Cerebellar nuclear complex (tissue), 1 donor: ENCODE results near the gene ACSBG1.
A peak's percentile ranks its signal among the peaks of the same experiment; 100 is the strongest.
"Not testable (repeated sequence)": the region's sequence is repeated elsewhere in the genome, so short reads cannot be mapped to it uniquely, and the experiment has no call there.

Experiments
- DNase-seq, 2 experiments: peaks; one replicate each; lab custom pipeline; 2025; lab: John Stamatoyannopoulos, UW

Gene ACSBG1

GRCh38 chr15:78164010-78164409 is 70.4 kb downstream of the ACSBG1 start:
- DNase-seq, result no peak

DNA sequence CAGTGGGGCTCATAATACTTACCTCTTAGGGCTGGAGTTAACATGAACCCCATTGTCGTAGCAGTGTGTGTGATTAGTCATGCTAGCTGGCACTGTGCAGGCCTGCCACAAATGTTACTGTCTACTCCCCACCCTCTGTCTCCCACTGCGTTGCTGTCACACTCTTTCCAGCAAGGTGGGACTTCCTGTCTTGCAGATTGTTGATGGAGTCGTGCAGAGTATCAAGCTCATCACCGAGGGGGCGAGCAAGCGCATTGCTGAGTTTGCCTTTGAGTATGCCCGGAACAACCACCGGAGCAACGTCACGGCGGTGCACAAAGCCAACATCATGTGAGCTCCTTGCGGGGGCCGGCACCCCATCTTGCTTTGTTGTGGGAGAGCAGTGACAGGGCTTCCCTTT is 72.3 kb downstream of the ACSBG1 start:
- DNase-seq, result no peak

GRCh38 chr15:78159395-78159794 is 75.0 kb downstream of the ACSBG1 start:
- DNase-seq, result no peak

DNA sequence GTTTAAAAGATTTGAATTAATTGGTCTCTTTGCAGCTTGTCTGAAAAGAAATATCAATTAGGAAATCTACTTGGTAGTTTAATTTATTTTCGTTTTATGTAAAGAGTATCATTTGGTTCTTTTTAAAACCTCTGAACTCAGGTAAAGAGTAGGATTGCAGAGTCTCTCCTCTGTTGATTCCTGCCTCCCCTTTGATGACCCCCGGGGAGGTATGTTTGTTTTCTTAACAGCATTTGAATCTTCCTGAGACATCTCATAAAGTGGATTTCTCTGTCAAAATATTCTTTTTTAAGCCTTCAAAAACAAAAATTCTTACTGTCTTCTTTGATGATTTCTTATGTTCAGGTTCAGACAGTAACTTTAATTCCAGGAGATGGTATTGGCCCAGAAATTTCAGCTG is 77.2 kb downstream of the ACSBG1 start:
- DNase-seq, result no peak

GRCh38 chr15:78156653-78157052 is 77.7 kb downstream of the ACSBG1 start:
- DNase-seq, result no peak

DNA sequence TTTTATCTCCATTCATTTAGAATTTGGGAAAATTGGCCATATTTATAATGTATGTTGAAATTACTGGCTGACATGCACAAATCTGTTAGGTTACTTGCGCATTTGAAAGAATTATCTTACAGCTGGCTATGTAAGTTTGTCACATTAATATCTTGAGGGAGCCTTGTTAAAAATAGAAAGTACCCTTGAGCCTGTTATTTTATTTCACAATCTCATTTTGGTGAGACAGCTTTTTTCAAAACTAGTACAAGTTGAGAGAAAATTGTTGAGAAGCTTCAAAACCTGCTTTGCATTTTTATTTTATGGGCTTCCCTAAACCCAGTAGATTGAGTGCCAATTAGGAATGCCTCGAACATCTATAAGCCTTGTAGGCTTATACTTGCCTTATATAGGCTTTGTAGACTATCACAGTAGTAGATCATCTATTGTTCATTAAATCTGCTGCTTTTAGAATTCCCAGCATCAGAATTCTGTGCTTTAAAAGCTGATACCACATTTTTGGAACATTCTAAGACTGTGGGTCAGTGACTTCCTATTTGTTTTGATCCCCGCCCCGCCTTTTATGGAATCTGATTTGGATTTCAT is 78.9 kb downstream of the ACSBG1 start:
- DNase-seq, result no peak

- DNase-seq, result no peak
Measured at GRCh38 chr15:78154955-78155354, 79.4 kb downstream of the ACSBG1 start.

DNA sequence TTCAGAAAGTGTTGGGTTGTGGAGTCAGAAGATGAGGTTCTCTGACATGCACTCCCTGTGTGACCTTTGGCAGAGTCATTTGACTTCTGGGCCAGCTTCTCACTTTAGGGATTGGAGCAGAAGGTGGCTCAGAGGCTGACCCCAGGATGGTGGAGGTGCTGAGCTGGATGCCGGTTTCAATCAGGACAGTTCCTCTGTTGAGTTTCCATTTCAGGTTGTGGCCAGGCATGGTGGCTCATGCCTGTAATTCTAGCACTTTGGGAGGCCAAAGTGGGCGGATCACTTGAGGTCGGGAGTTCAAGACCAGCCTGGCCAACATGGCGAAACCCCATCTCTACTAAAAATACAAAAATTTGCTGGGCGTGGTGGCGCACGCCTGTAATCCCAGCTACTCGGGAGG is 83.3 kb downstream of the ACSBG1 start:
- not testable (repeated sequence) for DNase-seq

GRCh38 chr15:78149805-78150751 is 84.3 kb downstream of the ACSBG1 start:
- DNase-seq, result no peak

GRCh38 chr15:78149068-78149804 is 85.1 kb downstream of the ACSBG1 start, which contains the start of gene IDH3A:
Gene IDH3A (plus strand): TSS chr15:78149362. CDS start chr15:78149404, 42 bp downstream.
- peak; percentile 88 to 93 for DNase-seq

DNA sequence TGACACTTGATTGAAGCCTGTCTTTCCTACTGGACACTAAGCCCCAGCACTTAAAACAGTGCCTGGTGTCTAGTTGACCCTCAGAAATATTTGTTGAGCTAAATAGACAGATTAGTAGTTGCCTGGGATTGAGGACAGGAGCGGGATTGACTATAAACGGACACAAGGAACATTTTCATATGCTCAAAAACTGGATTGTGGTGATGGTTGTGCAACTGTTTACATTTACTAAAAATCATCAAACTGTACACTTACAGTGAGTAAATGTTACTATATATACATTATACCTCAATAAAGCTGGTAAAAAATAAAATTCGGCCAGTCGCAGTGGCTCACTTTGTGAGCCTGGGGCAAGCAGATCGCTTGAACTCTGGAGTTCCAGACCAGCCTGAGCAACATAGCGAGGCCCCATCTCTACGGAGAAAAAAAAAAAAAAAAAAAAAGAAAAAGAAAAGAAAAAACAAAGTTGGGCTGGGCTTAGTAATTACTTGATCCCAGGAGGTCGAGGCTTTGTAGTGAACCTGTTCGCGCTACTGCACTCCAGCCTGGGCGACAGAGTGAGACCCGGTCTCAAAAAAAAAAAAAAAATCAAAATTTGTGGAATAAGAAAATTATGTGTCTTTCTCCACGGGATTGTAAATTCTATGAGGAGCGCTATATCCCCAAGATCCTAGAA is 85.8 kb downstream of the ACSBG1 start:
- no peak for DNase-seq

DNA sequence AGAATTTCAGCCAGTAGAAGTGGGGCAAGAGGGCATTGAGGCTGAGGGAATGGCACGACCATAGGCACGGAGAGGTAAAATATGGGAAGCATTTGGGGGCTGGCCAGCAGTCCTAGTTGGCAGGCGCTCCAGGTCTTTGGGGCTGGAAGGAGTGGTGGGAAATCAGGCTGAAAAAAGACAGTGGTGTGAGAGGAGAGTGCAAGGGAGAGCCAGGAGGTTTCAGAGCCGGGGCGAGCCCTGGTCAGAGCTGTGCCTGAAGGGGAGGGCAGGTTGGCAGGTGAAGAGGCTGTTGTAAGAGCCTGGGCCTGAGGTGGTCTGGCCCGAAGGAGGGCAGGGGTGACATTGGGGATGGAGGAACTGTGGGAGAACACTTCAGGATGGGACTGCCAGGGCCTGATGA is 86.8 kb downstream of the ACSBG1 start:
- DNase-seq, result no peak

DNA sequence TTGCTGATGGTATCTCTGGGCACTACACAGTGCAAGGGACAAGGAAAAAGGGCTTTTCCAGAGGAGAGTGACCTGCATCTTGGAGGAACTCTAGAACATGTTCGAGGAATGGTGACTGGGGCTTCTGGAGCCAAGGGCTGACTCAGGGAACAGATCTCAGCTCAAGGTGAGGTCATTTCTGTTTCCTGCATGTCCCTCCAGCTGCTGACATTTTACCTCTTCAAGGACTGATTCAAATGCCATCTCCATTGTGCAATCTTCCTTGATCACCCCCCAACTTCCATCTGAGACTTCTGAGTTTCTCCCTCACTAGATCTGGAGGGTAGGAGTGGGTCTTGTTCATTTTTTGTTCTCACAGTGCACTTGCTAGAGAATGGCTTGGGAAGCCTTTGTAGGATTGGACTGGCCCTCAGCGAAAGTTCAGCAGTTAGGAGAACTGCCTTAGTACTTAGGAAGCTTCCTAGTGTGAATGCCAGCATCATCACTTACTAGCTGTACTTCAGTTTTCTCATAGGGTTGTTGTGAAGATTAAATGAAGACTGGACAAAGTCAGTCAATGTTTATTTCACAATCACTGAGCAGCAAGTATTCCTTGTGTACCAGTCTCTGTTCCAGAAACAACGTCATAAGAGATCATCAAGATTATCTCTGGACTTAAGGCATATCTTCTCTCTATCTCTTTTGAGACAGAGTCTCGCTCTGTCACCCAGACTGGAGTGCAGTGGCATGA is 87.8 kb downstream of the ACSBG1 start:
- DNase-seq, result no peak

DNA sequence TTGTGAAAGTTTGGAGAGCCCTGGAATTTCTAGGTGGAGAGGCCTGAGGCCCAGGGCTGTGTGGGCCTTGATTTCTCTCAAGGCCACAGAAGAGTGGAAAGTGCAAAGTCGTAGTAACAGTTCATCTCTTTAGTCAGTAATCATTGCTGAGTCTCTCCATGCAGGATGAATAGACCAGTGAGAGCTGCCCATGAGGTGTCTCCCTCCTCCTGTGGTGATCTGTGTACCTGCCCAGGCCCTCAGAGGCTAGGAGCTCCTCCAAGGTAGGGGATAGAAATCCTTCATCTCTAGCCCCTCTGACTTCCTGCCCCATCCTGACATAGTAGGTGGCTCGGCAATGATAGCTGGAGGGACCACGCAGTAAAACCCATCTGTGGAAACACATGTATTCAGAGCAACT is 92.0 kb downstream of the ACSBG1 start:
- DNase-seq, result no peak

- no peak for DNase-seq
Measured at GRCh38 chr15:78140292-78140691, 94.1 kb downstream of the ACSBG1 start.

DNA sequence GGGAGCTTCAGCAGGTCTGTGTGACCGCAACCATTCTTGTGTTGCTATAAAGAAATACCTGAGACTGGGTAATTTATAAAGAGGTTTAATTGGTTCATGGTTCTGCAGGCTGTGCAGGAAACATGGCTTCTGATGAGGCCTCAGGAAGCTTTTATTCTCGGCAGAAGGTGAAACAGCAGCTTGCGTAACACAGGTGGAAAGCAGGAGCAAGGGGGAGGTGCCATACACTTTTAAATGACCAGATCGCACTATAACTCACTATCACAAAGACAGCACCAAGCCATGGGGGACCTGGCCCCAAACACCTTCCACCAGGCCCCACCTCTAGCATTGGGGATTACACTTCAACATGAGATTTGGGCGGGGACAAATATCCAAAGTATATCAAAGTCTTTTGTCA is 94.8 kb downstream of the ACSBG1 start:
- no peak for DNase-seq

GRCh38 chr15:78133801-78134200 is 100.6 kb downstream of the ACSBG1 start:
- no peak for DNase-seq

DNA sequence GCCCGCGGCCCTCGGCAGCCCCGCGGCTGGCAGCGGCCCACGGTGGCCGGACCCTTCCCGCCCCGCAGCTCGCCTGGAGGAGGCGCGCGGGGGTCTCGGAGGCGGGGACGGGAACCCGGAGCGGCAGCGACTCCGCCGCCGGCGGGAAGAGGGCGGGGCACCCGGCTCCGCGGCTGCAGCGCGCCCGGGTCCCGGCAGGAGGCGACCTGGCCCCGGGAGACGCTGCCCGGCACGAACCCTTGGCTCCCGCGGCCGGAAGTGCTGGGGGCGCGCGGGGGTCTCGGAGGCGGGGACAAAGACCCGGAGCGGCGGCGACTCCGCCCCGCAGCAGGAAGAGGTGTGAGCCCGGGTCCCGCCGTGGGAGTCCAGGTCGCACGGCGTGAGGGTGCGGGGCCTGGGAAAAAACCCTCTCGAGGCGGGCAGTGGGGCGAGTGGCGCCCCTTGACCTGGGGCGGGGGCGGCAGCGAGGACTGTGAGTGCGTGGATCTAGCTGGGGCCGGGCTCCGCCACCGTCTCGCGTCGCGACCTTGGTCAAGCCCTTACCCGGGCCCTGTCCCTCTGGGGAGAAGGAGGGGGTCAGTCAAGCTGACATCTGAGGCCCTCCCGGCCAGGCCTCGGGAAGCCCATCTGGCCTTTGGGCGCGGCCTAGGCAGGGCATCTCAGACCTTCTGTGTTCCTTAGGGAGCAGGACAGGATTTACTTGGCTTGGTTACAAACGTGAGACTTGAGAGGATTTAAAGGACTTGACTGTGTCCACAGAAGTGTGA is 102.9 kb downstream of the ACSBG1 start, which contains the start of gene CIB2:
CIB2 (minus strand) TSS at position 151 of the 767 bp plus-strand sequence. CDS start 230 bp downstream, outside the sequence.
- no peak for DNase-seq

- DNase-seq, result no peak
Measured at GRCh38 chr15:78130466-78131294, 103.7 kb downstream of the ACSBG1 start.
